Mammary epithelial cell (primary cell): ENCODE results near the gene MAFF.

Experiments
- CTCF ChIP-seq, 2 donors: IDR thresholded peaks in 1 of 2; conservative IDR thresholded peaks in 1 of 2; 2 replicates each; pipeline ENCODE4 v1.5.1; 2011 to 2012; ENCODE audit warnings: inconsistent platforms in 2 of 2, low read length in 2 of 2, mild to moderate bottlenecking in 2 of 2, control low read depth in 1 of 2, low read depth in 1 of 2; ENCODE audit not compliant: insufficient read depth in 1 of 2; ENCODE audit errors: extremely low read depth in 1 of 2
- EZH2 ChIP-seq: IDR thresholded peaks from 2 replicates; pipeline ENCODE4 v1.6.1; 2012; ENCODE audit warnings: low read length, inconsistent platforms, borderline replicate concordance

GRCh38 chr22:38255697-38256096 lies 53.9 kb downstream of the MAFF start:
- TF ChIP-seq CTCF (conservative IDR thresholded peaks at IDR 0.05 in 1 of 2, IDR thresholded peaks at IDR 0.05 in 1 of 2; ENCODE audit: extremely low read depth in 1 of 2, insufficient read depth in 1 of 2, low read depth in 1 of 2, low read length in 2 of 2): no peak
- TF ChIP-seq EZH2: no peak
